GM23338 (cell line): Measurements from ENCODE around the gene INPP4A. TPM values are rescaled to one million over a fixed set of nuclear protein-coding genes. Genes with fewer than 3 reads are reported as not detected.

Source experiments
- ATAC-seq: fragments of 200-7000 bp; cut with Tn5 transposase; 3 replicates; pipeline ENCODE4 v1.9.1; 2020
- DNase-seq: peaks from one replicate; pipeline ENCODE4 v3.0.0-alpha.2; 2015; ENCODE audit warnings: low spot score
- H2AFZ ChIP-seq: fragments of 200-600 bp; sonication (generic); 2 replicates; pipeline ENCODE4 v1.8.0; 2016; ENCODE audit warnings: antibody characterized with exemption, mild to moderate bottlenecking, moderate library complexity
- H3F3A ChIP-seq: fragments of 200-600 bp; sonication (generic); replicated peaks from 2 replicates; pipeline ENCODE4 v1.8.0; 2017; ENCODE audit warnings: antibody characterized with exemption, mixed run types, low read depth
- H3K27ac ChIP-seq: fragments of 200-600 bp; sonication (generic); 2 replicates; pipeline ENCODE4 v1.6.1; 2016; ENCODE audit warnings: low read depth
- H3K27me3 ChIP-seq: fragments of 200-600 bp; sonication (generic); 2 replicates; pipeline ENCODE4 v1.8.0; 2016; ENCODE audit warnings: mild to moderate bottlenecking, mixed run types, moderate library complexity; ENCODE audit not compliant: insufficient read depth
- H3K36me3 ChIP-seq: fragments of 200-600 bp; sonication (generic); 2 replicates; pipeline ENCODE4 v1.8.0; 2016; ENCODE audit warnings: mild to moderate bottlenecking; ENCODE audit not compliant: insufficient read depth
- H3K4me1 ChIP-seq: fragments of 200-600 bp; sonication (generic); 2 replicates; pipeline ENCODE4 v1.8.0; 2016; ENCODE audit warnings: mild to moderate bottlenecking, moderate library complexity; ENCODE audit not compliant: insufficient read depth
- H3K4me2 ChIP-seq: fragments of 200-600 bp; sonication (generic); 2 replicates; pipeline ENCODE4 v1.7.1; 2017; ENCODE audit warnings: mixed run types
- H3K4me3 ChIP-seq: fragments of 200-600 bp; sonication (generic); 2 replicates; pipeline ENCODE4 v1.6.1; 2016; ENCODE audit warnings: mixed run types
- H3K79me2 ChIP-seq: fragments of 200-600 bp; sonication (generic); replicated peaks from 2 replicates; pipeline ENCODE4 v1.8.0; 2017; ENCODE audit warnings: mild to moderate bottlenecking; ENCODE audit not compliant: insufficient read depth
- H3K9me2 ChIP-seq: fragments of 200-600 bp; sonication (generic); 2 replicates; pipeline ENCODE4 v1.8.0; 2017; ENCODE audit not compliant: insufficient read depth
- H4K20me1 ChIP-seq: fragments of 200-600 bp; sonication (generic); replicated peaks from 2 replicates; pipeline ENCODE4 v1.8.0; 2017; ENCODE audit warnings: mild to moderate bottlenecking; ENCODE audit not compliant: insufficient read depth
- H3K27ac Mint-ChIP-seq: 2 replicates; pipeline ENCODE4 v1.8.0; 2020; ENCODE audit warnings: inconsistent platforms, mild to moderate bottlenecking, moderate library complexity, mixed read lengths
- H3K27me3 Mint-ChIP-seq: 3 replicates; pipeline ENCODE4 v1.8.0; 2022; ENCODE audit warnings: low read depth, mild to moderate bottlenecking, moderate library complexity, mixed read lengths, inconsistent platforms; ENCODE audit not compliant: insufficient read depth, poor library complexity
- H3K36me3 Mint-ChIP-seq: 3 replicates; pipeline ENCODE4 v1.8.0; 2021; ENCODE audit warnings: low read depth, mild to moderate bottlenecking, inconsistent platforms, moderate library complexity, mixed read lengths
- H3K4me1 Mint-ChIP-seq: 3 replicates; pipeline ENCODE4 v1.8.0; 2020; ENCODE audit warnings: mild to moderate bottlenecking, inconsistent platforms, mixed read lengths
- H3K4me3 Mint-ChIP-seq: 3 replicates; pipeline ENCODE4 v1.8.0; 2021; ENCODE audit warnings: moderate library complexity, mild to moderate bottlenecking, inconsistent platforms, mixed read lengths
- H3K9me3 Mint-ChIP-seq: 3 replicates; pipeline ENCODE4 v1.8.0; 2020; ENCODE audit warnings: moderate library complexity, mild to moderate bottlenecking, inconsistent platforms, mixed read lengths
- CREB1 ChIP-seq: fragments of 250-450 bp; sonication (Bioruptor Pico); IDR thresholded peaks from 2 replicates; pipeline ENCODE4 v1.5.0; 2020; ENCODE audit warnings: low read depth, mild to moderate bottlenecking, moderate library complexity
- POLR2AphosphoS5 ChIP-seq: IDR thresholded peaks from 2 replicates; pipeline ENCODE4 v1.6.1; 2016; ENCODE audit warnings: antibody characterized with exemption, low read depth
- STAT1 ChIP-seq: IDR thresholded peaks from one replicate; pipeline ENCODE4 v1.6.1; 2016; ENCODE audit warnings: antibody characterized with exemption; ENCODE audit not compliant: unreplicated experiment
- ZNF114 ChIP-seq: fragments of 250-450 bp; sonication (Bioruptor Pico); IDR thresholded peaks from 2 replicates; pipeline ENCODE4 v1.5.0; 2020; ENCODE audit warnings: mild to moderate bottlenecking, moderate library complexity
- ZNF462 ChIP-seq: fragments of 250-450 bp; sonication (Bioruptor Pico); IDR thresholded peaks from 2 replicates; pipeline ENCODE4 v1.5.0; 2020; ENCODE audit warnings: mild to moderate bottlenecking, moderate library complexity
- polyA plus RNA-seq: library from polyadenylated mRNA; unstranded; fragments of >200 nt; fragmentation: Nextera tagmentation; extraction: Ambion mirVana; gene quantifications from 2 replicates; pipeline ENCODE4 v1.2.1, GENCODE V29; 2016
- total RNA-seq: library from RNA; depleted of rRNA; stranded (reverse); fragments of >200 nt; shearing (Covaris generic); gene quantifications from 2 replicates; pipeline ENCODE4 v1.2.3, GENCODE V29; 2014

The INPP4A gene
- total and polyA plus RNA-seq, 2 experiments from 2014 or later = 8.5 to 36.9 TPM

GRCh38 chr2:98608116-98608961 is 163.7 kb downstream of the INPP4A start, which contains the start of the genes COA5 and UNC50 (continued):
- no peak for TF ChIP-seq ZNF462 (CRISPR knock-in tag)
- peak; percentile 87 for TF ChIP-seq CREB1 (CRISPR knock-in tag)
- peak; percentile 93 for TF ChIP-seq POLR2AphosphoS5
- TF ChIP-seq ZNF114 (CRISPR knock-in tag) = no peak

GRCh38 chr2:98608962-98609604 is 164.4 kb downstream of the INPP4A start:
- Mint-ChIP-seq H3K27me3 (peaks cover 6% of the 10 kb centered on the region), H3K27ac (peak overlapping the region; percentile 95), H3K36me3 (peaks cover 34% of the 10 kb centered on the region), H3K9me3 (no peaks in the 10 kb centered on the region; the same call in 2 of the 3 replicates), H3K4me1 (peaks cover 14% of the 10 kb centered on the region), H3K4me3 (peak overlapping the region; percentile 86)
- Histone ChIP-seq H4K20me1 (peaks cover 9% of the 10 kb centered on the region), H3F3A (peaks cover 3% of the 10 kb centered on the region), H3K4me1 (peaks cover 17% of the 10 kb centered on the region), H3K4me2 (peak overlapping the region; percentile 98), H3K9me2 (no peaks in the 10 kb centered on the region), H3K27me3 (no peaks in the 10 kb centered on the region), H2AFZ (peak overlapping the region; percentile 98; the same call in 1 of the 2 replicates), H3K4me3 (peak overlapping the region; percentile 96), H3K79me2 (peaks cover 60% of the 10 kb centered on the region), H3K27ac (peak overlapping the region; percentile 95), H3K36me3 (peaks cover 12% of the 10 kb centered on the region; the same call in 1 of the 2 replicates)
- TF ChIP-seq STAT1 = no peak
- peak; percentile 41 for DNase-seq
- peak; percentile 50 for ATAC-seq
